GM21737 (cell line): ENCODE results near the gene RALGAPA1.
"Not testable (repeated sequence)": the region's sequence is repeated elsewhere in the genome, so short reads cannot be mapped to it uniquely, and the experiment has no call there.

ENCODE experiments used
- ATAC-seq: cut with Tn5 transposase; IDR thresholded peaks from one replicate; pipeline ENCODE4 v1.9.1; 2021; ENCODE audit warnings: mild to moderate bottlenecking, moderate library complexity; ENCODE audit not compliant: unreplicated experiment

RALGAPA1 gene

GRCh38 chr14:35632676-35633075 lies 176.4 kb downstream of the RALGAPA1 start:
- no peak for ATAC-seq

GRCh38 chr14:35632271-35632670 lies 176.8 kb downstream of the RALGAPA1 start:
- ATAC-seq = no peak

GRCh38 chr14:35631071-35631805 lies 177.9 kb downstream of the RALGAPA1 start:
- no peak for ATAC-seq

GRCh38 chr14:35628989-35629388 lies 180.1 kb downstream of the RALGAPA1 start:
- no peak for ATAC-seq

GRCh38 chr14:35626947-35627346 lies 182.1 kb downstream of the RALGAPA1 start:
- ATAC-seq = not testable (repeated sequence)

GRCh38 chr14:35621996-35622395 lies 187.1 kb downstream of the RALGAPA1 start:
- not testable (repeated sequence) for ATAC-seq

DNA sequence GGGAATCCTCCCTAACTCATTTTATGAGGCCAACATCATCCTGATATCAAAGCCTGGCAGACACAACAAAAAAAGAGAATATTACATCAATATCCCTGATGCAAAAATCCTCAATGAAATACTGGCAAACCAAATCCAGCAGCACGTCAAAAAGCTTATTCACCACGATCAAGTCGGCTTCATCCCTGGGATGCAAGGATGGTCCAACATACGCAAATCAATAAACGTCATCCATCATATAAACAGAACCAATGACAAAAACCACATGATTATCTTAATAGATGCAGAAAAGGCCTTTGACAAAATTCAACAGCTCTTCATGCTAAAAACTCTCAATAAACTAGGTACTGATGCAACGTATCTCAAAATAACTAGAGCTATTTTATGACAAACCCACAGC lies 189.1 kb downstream of the RALGAPA1 start:
- not testable (repeated sequence) for ATAC-seq

GRCh38 chr14:35619461-35619860 lies 189.6 kb downstream of the RALGAPA1 start:
- not testable (repeated sequence) for ATAC-seq

DNA sequence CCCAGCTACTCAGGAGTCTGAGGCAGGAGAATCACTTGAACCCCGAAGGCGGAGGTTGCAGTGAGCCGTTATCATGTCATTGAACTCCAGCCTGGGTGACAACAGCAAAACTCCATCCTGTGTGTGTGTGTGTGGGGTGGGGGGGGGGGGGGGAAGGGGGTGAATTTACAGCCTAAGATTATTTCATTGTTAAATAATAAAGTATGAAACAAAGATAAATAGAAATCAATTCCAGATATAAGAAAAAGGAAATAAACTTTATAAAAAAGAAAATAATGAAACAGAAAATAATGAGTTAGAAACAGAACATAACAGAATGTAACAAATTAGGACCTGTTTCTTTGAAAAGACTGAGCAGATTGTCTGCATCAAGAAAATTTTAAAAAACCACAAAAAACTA lies 191.6 kb downstream of the RALGAPA1 start:
- no peak for ATAC-seq

DNA sequence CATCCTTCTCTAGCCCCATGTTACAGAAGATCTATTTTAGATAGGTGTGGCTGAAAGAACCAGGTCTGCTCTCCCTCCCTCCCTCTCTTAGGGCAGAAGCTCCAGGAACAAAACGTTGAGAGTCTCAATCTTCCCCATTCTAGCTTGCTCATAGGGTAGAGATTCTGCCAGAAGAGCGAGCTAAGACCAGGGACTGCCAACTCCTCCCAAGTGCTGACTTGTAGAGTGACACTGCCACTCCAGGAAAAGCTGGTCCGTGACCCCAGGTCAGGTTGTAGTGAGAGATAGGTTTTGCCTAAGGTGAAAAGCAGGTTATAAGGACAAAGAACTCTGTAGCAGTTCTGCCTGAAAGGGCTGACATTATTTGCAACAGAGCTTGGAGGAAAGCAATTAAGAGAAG lies 201.7 kb downstream of the RALGAPA1 start:
- no peak for ATAC-seq

- no peak for ATAC-seq
Measured at GRCh38 chr14:35600253-35600652, 208.8 kb downstream of the RALGAPA1 start.

- ATAC-seq = no peak
Measured at GRCh38 chr14:35594616-35595015, 214.5 kb downstream of the RALGAPA1 start.

DNA sequence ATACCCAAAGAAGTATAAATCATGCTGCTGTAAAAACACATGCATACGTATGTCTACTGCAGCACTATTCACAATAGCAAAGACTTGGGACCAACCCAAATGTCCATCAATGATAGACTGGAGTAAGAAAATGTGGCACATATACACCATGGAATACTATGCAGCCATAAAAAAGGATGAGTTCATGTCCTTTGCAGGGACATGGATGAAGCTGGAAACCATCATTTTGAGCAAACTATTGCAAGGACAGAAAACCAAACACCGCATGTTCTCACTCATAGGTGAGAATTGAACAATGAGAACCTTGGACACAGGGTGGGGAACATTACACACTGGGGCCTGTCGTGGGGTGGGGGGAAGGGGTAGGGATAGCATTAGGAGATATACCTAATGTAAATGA lies 221.7 kb downstream of the RALGAPA1 start:
- ATAC-seq = not testable (repeated sequence)

DNA sequence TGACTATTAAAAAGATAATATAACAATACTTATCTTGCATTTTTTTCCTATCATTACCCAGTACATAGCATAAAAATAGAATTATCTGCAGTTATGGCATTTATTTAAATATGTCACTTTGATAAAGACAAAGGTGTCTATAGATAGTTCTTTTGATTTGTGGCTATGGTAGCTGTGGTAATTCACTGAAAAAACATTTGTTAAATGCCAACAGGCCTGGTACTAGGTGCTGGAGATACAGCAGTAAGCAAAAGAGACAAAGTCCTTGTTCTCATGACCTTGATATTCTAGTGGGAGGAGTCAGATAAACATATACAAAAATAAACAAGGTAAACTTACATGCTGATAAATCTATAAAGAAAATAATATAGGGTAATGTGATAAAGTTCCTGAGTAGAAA lies 230.5 kb downstream of the RALGAPA1 start:
- no peak for ATAC-seq

DNA sequence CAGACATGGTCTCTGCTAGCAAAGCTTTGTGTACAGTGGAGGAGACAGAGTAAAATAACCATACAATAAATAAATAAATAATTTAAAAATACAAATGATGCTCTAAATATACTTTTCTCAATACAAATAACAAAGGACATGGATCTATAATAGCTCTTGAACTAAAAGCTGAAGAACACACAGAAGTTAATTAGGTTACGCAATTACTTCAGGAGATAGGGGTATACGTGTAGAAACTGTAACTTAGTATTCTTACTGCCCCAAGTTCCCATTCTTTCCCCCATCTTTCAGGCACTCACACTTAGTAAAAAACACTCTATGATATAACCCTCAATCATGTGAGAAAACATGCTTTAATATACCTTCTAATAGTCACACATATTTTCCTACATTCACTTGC lies 231.0 kb downstream of the RALGAPA1 start:
- no peak for ATAC-seq

- no peak for ATAC-seq
Measured at GRCh38 chr14:35576856-35577255, 232.2 kb downstream of the RALGAPA1 start.

- ATAC-seq = no peak
Measured at GRCh38 chr14:35576260-35576659, 232.8 kb downstream of the RALGAPA1 start.

- no peak for ATAC-seq
Measured at GRCh38 chr14:35573911-35574310, 235.2 kb downstream of the RALGAPA1 start.

GRCh38 chr14:35571598-35571997 lies 237.5 kb downstream of the RALGAPA1 start:
- ATAC-seq = no peak

GRCh38 chr14:35565871-35566464 lies 243.1 kb downstream of the RALGAPA1 start:
- no peak for ATAC-seq

DNA sequence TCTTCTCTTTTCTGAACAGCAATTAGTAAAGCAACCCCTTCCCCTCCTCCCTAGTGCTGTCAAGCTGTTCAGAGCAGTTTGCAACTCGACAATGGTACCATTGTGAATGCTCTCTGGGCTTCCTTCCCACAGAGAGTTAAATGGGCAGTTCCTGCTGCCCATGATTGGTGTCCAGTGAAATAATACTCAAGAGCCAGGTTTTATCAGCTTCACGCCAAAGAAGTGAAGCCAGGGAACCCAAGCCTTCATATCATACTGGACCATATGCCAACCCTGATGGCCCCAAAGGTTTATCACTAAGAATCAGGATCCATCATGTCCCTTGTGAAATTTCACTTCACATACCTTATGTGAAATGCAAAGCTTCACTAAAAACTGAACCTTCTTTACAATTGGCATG lies 250.4 kb downstream of the RALGAPA1 start:
- ATAC-seq = no peak

GRCh38 chr14:35557221-35557747 lies 251.8 kb downstream of the RALGAPA1 start:
- no peak for ATAC-seq
